HUES64 (cell line): ENCODE results near the gene GOT1.

Experiments
- H3K27ac ChIP-seq: 2 replicates; pipeline ENCODE4 v1.7.0; 2013; ENCODE audit warnings: low read depth, low read length, inconsistent platforms
- H3K27me3 ChIP-seq: 2 replicates; pipeline ENCODE4 v1.6.1; 2013; ENCODE audit warnings: mild to moderate bottlenecking, low read length; ENCODE audit not compliant: insufficient read depth
- H3K36me3 ChIP-seq: 2 replicates; pipeline ENCODE4 v1.6.1; 2013; ENCODE audit warnings: mild to moderate bottlenecking, low read length; ENCODE audit not compliant: insufficient read depth
- H3K4me1 ChIP-seq: 2 replicates; pipeline ENCODE4 v1.6.1; 2013; ENCODE audit warnings: mild to moderate bottlenecking, low read length, moderate library complexity; ENCODE audit not compliant: insufficient read depth
- H3K4me3 ChIP-seq: 2 replicates; pipeline ENCODE4 v1.5.1; 2013; ENCODE audit warnings: mild to moderate bottlenecking, low read length, moderate library complexity
- H3K9ac ChIP-seq: 2 replicates; pipeline ENCODE4 v1.6.1; 2013; ENCODE audit warnings: mild to moderate bottlenecking, low read depth, low read length
- H3K9me3 ChIP-seq: 2 replicates; pipeline ENCODE4 v1.6.1; 2013; ENCODE audit warnings: low read depth, low read length; ENCODE audit not compliant: insufficient read depth
- WGBS: fragments of 150-250, 120-280 bp; methylation state at CpG from one replicate; pipeline ENCODE4 v1.1.7; 2013; ENCODE audit warnings: missing lambda C conversion rate; 5-methylcytosine and 5-hydroxymethylcytosine counted together

Gene GOT1

GRCh38 chr10:99394761-99395386 is 35.5 kb downstream of the GOT1 start:
- H3K9ac ChIP-seq: no peak overlapping the region
- H3K4me1 ChIP-seq: peaks cover 37% of the 10 kb centered on the region
- H3K9me3 ChIP-seq: no peaks in the 10 kb centered on the region
- H3K27ac ChIP-seq: no peak overlapping the region
- H3K4me3 ChIP-seq: no peak overlapping the region
- H3K36me3 ChIP-seq: peaks cover 35% of the 10 kb centered on the region
- WGBS: 87% methylated on average over 7 of the region's 7 CpGs
- 0 out of 2 replicates have a peak, but pooled peaks cover 2% of the 10 kb centered on the region for H3K27me3 ChIP-seq

- peaks cover 29% of the 10 kb centered on the region for H3K36me3 ChIP-seq
- no peaks in the 10 kb centered on the region for H3K9me3 ChIP-seq
- no peak overlapping the region for H3K27ac ChIP-seq
- peaks cover 37% of the 10 kb centered on the region for H3K4me1 ChIP-seq
- 0 out of 2 replicates have a peak, but pooled peaks cover 2% of the 10 kb centered on the region for H3K27me3 ChIP-seq
- no peak overlapping the region for H3K9ac ChIP-seq
- 88% methylated on average over 8 of the region's 8 CpGs for WGBS
- no peak overlapping the region for H3K4me3 ChIP-seq
These were observed 36.2 kb downstream of the GOT1 start for GRCh38 chr10:99394256-99394655.

- Histone ChIP-seq H3K27me3 (0 out of 2 replicates have a peak, but pooled peaks cover 2% of the 10 kb centered on the region), H3K36me3 (peaks cover 23% of the 10 kb centered on the region), H3K4me3 (no peak overlapping the region), H3K27ac (no peak overlapping the region), H3K9me3 (no peaks in the 10 kb centered on the region), H3K4me1 (peaks cover 37% of the 10 kb centered on the region), H3K9ac (no peak overlapping the region)
- WGBS: 65% methylated on average over 5 of the region's 5 CpGs
These were observed 36.7 kb downstream of the GOT1 start for GRCh38 chr10:99393683-99394082.

GRCh38 chr10:99393036-99393435 is 37.4 kb downstream of the GOT1 start:
- 9% methylated on average over 2 of the region's 2 CpGs for WGBS
- H3K4me3 ChIP-seq: peak overlapping the region; percentile 41
- no peak overlapping the region for H3K27ac ChIP-seq
- no peak overlapping the region for H3K9ac ChIP-seq
- peaks cover 37% of the 10 kb centered on the region for H3K4me1 ChIP-seq
- 0 out of 2 replicates have a peak, but pooled peaks cover 2% of the 10 kb centered on the region for H3K27me3 ChIP-seq
- H3K36me3 ChIP-seq: peaks cover 17% of the 10 kb centered on the region
- no peaks in the 10 kb centered on the region for H3K9me3 ChIP-seq

GRCh38 chr10:99391346-99391745 is 39.1 kb downstream of the GOT1 start:
- Histone ChIP-seq H3K4me1 (peaks cover 34% of the 10 kb centered on the region), H3K9me3 (no peaks in the 10 kb centered on the region), H3K36me3 (peaks cover under 1% of the 10 kb centered on the region; the same call in 1 of the 2 replicates), H3K9ac (no peak overlapping the region), H3K4me3 (no peak overlapping the region), H3K27me3 (0 out of 2 replicates have a peak, but pooled peaks cover 2% of the 10 kb centered on the region), H3K27ac (no peak overlapping the region)
- 92% methylated on average over 2 of the region's 2 CpGs for WGBS

- Histone ChIP-seq H3K4me1 (peaks cover 24% of the 10 kb centered on the region), H3K4me3 (no peak overlapping the region), H3K36me3 (no peaks in the 10 kb centered on the region), H3K27me3 (0 out of 2 replicates have a peak, but pooled peaks cover 2% of the 10 kb centered on the region), H3K9me3 (no peaks in the 10 kb centered on the region), H3K9ac (no peak overlapping the region), H3K27ac (no peak overlapping the region)
- 93% methylated on average over 9 of the region's 9 CpGs for WGBS
These were observed 40.5 kb downstream of the GOT1 start for GRCh38 chr10:99389729-99390480.

GRCh38 chr10:99387541-99387940 is 42.9 kb downstream of the GOT1 start:
- Histone ChIP-seq H3K27me3 (0 out of 2 replicates have a peak, but pooled peaks cover 2% of the 10 kb centered on the region), H3K9ac (no peak overlapping the region), H3K36me3 (no peaks in the 10 kb centered on the region), H3K27ac (no peak overlapping the region), H3K4me3 (no peak overlapping the region), H3K9me3 (no peaks in the 10 kb centered on the region), H3K4me1 (0 out of 2 replicates have a peak, but pooled peaks cover 4% of the 10 kb centered on the region)
- WGBS: 89% methylated on average over 11 of the region's 11 CpGs

GRCh38 chr10:99387071-99387470 is 43.4 kb downstream of the GOT1 start:
- H3K4me1 ChIP-seq: 0 out of 2 replicates have a peak, but pooled peaks cover 4% of the 10 kb centered on the region
- 0 out of 2 replicates have a peak, but pooled peaks cover 2% of the 10 kb centered on the region for H3K27me3 ChIP-seq
- H3K36me3 ChIP-seq: no peaks in the 10 kb centered on the region
- H3K9me3 ChIP-seq: no peaks in the 10 kb centered on the region
- 96% methylated on average over 4 of the region's 4 CpGs for WGBS
- H3K4me3 ChIP-seq: no peak overlapping the region
- H3K27ac ChIP-seq: no peak overlapping the region
- H3K9ac ChIP-seq: no peak overlapping the region

- no peak overlapping the region for H3K4me3 ChIP-seq
- H3K9me3 ChIP-seq: no peaks in the 10 kb centered on the region
- no peak overlapping the region for H3K27ac ChIP-seq
- H3K27me3 ChIP-seq: no peaks in the 10 kb centered on the region
- no peaks in the 10 kb centered on the region for H3K36me3 ChIP-seq
- 100% methylated on average over 1 of the region's 1 CpG for WGBS
- H3K9ac ChIP-seq: no peak overlapping the region
- H3K4me1 ChIP-seq: 0 out of 2 replicates have a peak, but pooled peaks cover 4% of the 10 kb centered on the region
These were observed 48.2 kb downstream of the GOT1 start for GRCh38 chr10:99382176-99382575.

- Histone ChIP-seq H3K36me3 (no peaks in the 10 kb centered on the region), H3K4me1 (no peaks in the 10 kb centered on the region)
These were observed 55.0 kb downstream of the GOT1 start for GRCh38 chr10:99375426-99375825.

GRCh38 chr10:99374972-99375371 is 55.5 kb downstream of the GOT1 start:
- Histone ChIP-seq H3K4me1 (no peaks in the 10 kb centered on the region), H3K9me3 (no peaks in the 10 kb centered on the region), H3K36me3 (no peaks in the 10 kb centered on the region), H3K27me3 (no peaks in the 10 kb centered on the region), H3K27ac (no peak overlapping the region), H3K9ac (no peak overlapping the region), H3K4me3 (no peak overlapping the region)
- WGBS: 77% methylated on average over 3 of the region's 3 CpGs

More at GRCh38 chr10:99375426-99375825, 55.0 kb downstream of the GOT1 start:
- no peak overlapping the region for H3K27ac ChIP-seq
- no peak overlapping the region for H3K4me3 ChIP-seq
- H3K9ac ChIP-seq: no peak overlapping the region
- no peaks in the 10 kb centered on the region for H3K27me3 ChIP-seq
- no peaks in the 10 kb centered on the region for H3K9me3 ChIP-seq
